ENCODE results near the gene UGT1A5.

UGT1A5 gene

GRCh38 chr2:233766416-233766815, 53.7 kb downstream of the UGT1A5 start:
- intact Hi-C loops (cut with DNase I) = no loop called here
- no peak for DNase-seq

- DNase-seq = no peak
- intact Hi-C loops (cut with DNase I) = no loop called here
Observed at GRCh38 chr2:233768076-233768475, 55.4 kb downstream of the UGT1A5 start.

GRCh38 chr2:233769260-233769659, 56.6 kb downstream of the UGT1A5 start:
- DNase-seq = no peak

GRCh38 chr2:233772153-233772552, 59.4 kb downstream of the UGT1A5 start:
- no peak for DNase-seq
- intact Hi-C loops (cut with DNase I) = no loop called here

More at GRCh38 chr2:233769260-233769659, 56.6 kb downstream of the UGT1A5 start:
- intact Hi-C loops (cut with DNase I) = no loop called here

GRCh38 chr2:233772583-233772982, 59.9 kb downstream of the UGT1A5 start:
- DNase-seq = no peak
- intact Hi-C loops (cut with DNase I) = no loop called here

- intact Hi-C loops (cut with DNase I) = no loop called here
- peak in 1 of 42 donors; percentile 13 for DNase-seq
Observed at GRCh38 chr2:233773854-233774253, 61.1 kb downstream of the UGT1A5 start.

- intact Hi-C loops (cut with DNase I) = no loop called here
- no peak for DNase-seq
Observed at GRCh38 chr2:233775414-233775813, 62.7 kb downstream of the UGT1A5 start.

- intact Hi-C loops (cut with DNase I) = no loop called here
- DNase-seq = no peak
Observed at GRCh38 chr2:233778030-233778429, 65.3 kb downstream of the UGT1A5 start, which contains the start of gene MROH2A. MROH2A (plus strand) TSS chr2:233778330; CDS start chr2:233779359, 1,029 bp downstream.

GRCh38 chr2:233779722-233780121, 67.0 kb downstream of the UGT1A5 start:
- intact Hi-C loops (cut with DNase I) = no loop called here
- DNase-seq = no peak

GRCh38 chr2:233780771-233781170, 68.1 kb downstream of the UGT1A5 start:
- DNase-seq = no peak
- intact Hi-C loops (cut with DNase I) = no loop called here

GRCh38 chr2:233789554-233789953, 76.8 kb downstream of the UGT1A5 start:
- DNase-seq = peak in 2 of 42 donors; percentile 29 to 30
- intact Hi-C loops (cut with DNase I) = no loop called here

GRCh38 chr2:233791151-233791882, 78.6 kb downstream of the UGT1A5 start:
- DNase-seq = peak in 2 of 42 donors; percentile 21 to 24
- intact Hi-C loops (cut with DNase I) = no loop called here

GRCh38 chr2:233791883-233792329, 79.2 kb downstream of the UGT1A5 start:
- intact Hi-C loops (cut with DNase I) = no loop called here

GRCh38 chr2:233792720-233793119, 80.0 kb downstream of the UGT1A5 start:
- DNase-seq = peak in 2 of 42 donors; percentile 6 to 31
- intact Hi-C loops (cut with DNase I) = no loop called here

More at GRCh38 chr2:233791883-233792329, 79.2 kb downstream of the UGT1A5 start:
- peak in 1 of 42 donors; percentile 9 for DNase-seq

- intact Hi-C loops (cut with DNase I) = no loop called here
Observed at GRCh38 chr2:233793465-233794127, 80.9 kb downstream of the UGT1A5 start.

GRCh38 chr2:233794128-233794658, 81.5 kb downstream of the UGT1A5 start:
- intact Hi-C loops (cut with DNase I) = no loop called here
- DNase-seq = peak in 3 of 42 donors; percentile 13 to 32 (median 28)

More at GRCh38 chr2:233793465-233794127, 80.9 kb downstream of the UGT1A5 start:
- peak in 17 of 42 donors; percentile 2 to 56 (median 18) for DNase-seq

- intact Hi-C loops (cut with DNase I) = no loop called here
- peak in 6 of 42 donors; percentile 10 to 28 (median 24) for DNase-seq
Observed at GRCh38 chr2:233795735-233796171, 83.0 kb downstream of the UGT1A5 start.

- intact Hi-C loops (cut with DNase I) = no loop called here
Observed at GRCh38 chr2:233796254-233796653, 83.5 kb downstream of the UGT1A5 start.

GRCh38 chr2:233798335-233799086, 85.8 kb downstream of the UGT1A5 start:
- intact Hi-C loops (cut with DNase I) = no loop called here
- DNase-seq = peak in 7 of 42 donors; percentile 2 to 34 (median 22)

More at GRCh38 chr2:233796254-233796653, 83.5 kb downstream of the UGT1A5 start:
- peak in 3 of 42 donors; percentile 5 to 10 (median 7) for DNase-seq
